HG03460 (cell line): ENCODE data around the gene CACNA1B.

ENCODE experiments used
- ATAC-seq: cut with Tn5 transposase; IDR thresholded peaks from one replicate; pipeline ENCODE4 v1.9.1; 2021; ENCODE audit not compliant: unreplicated experiment

Gene CACNA1B

GRCh38 chr9:138049779-138050471 is 172.3 kb downstream of the CACNA1B start:
- ATAC-seq, result no peak

GRCh38 chr9:138050472-138051330 is 173.1 kb downstream of the CACNA1B start:
- ATAC-seq, result no peak

- no peak for ATAC-seq
Measured at GRCh38 chr9:138051586-138052321, 174.2 kb downstream of the CACNA1B start.

- ATAC-seq, result no peak
Measured at GRCh38 chr9:138052322-138052615, 174.7 kb downstream of the CACNA1B start.

GRCh38 chr9:138052635-138053320 is 175.2 kb downstream of the CACNA1B start:
- ATAC-seq, result no peak

- no peak for ATAC-seq
Measured at GRCh38 chr9:138053321-138053868, 175.8 kb downstream of the CACNA1B start.

- ATAC-seq, result no peak
Measured at GRCh38 chr9:138053996-138054752, 176.6 kb downstream of the CACNA1B start.

GRCh38 chr9:138057726-138058125 is 180.1 kb downstream of the CACNA1B start:
- ATAC-seq, result no peak

- ATAC-seq, result no peak
Measured at GRCh38 chr9:138058181-138058580, 180.6 kb downstream of the CACNA1B start.

GRCh38 chr9:138059196-138059595 is 181.6 kb downstream of the CACNA1B start:
- no peak for ATAC-seq

- no peak for ATAC-seq
Measured at GRCh38 chr9:138060365-138060764, 182.8 kb downstream of the CACNA1B start.

- no peak for ATAC-seq
Measured at GRCh38 chr9:138060881-138061280, 183.3 kb downstream of the CACNA1B start.

GRCh38 chr9:138061631-138062030 is 184.0 kb downstream of the CACNA1B start:
- no peak for ATAC-seq

GRCh38 chr9:138062196-138062595 is 184.6 kb downstream of the CACNA1B start:
- ATAC-seq, result no peak

GRCh38 chr9:138063033-138063432 is 185.5 kb downstream of the CACNA1B start:
- no peak for ATAC-seq

GRCh38 chr9:138063785-138064184 is 186.2 kb downstream of the CACNA1B start:
- no peak for ATAC-seq

- ATAC-seq, result no peak
Measured at GRCh38 chr9:138064547-138064946, 187.0 kb downstream of the CACNA1B start.

- no peak for ATAC-seq
Measured at GRCh38 chr9:138065287-138065686, 187.7 kb downstream of the CACNA1B start.

GRCh38 chr9:138066049-138066448 is 188.5 kb downstream of the CACNA1B start:
- ATAC-seq, result no peak
